ENCODE data around the gene ISX. TPM values are rescaled to one million over a fixed set of nuclear protein-coding genes. Genes with fewer than 3 reads are reported as not detected.
A peak's percentile ranks its signal among the peaks of the same experiment; 100 is the strongest.
"Not testable (repeated sequence)": the region's sequence is repeated elsewhere in the genome, so short reads cannot be mapped to it uniquely, and the experiment has no call there.

ISX gene
- total RNA-seq, 1 experiment from 2014 or later = not detected

DNA sequence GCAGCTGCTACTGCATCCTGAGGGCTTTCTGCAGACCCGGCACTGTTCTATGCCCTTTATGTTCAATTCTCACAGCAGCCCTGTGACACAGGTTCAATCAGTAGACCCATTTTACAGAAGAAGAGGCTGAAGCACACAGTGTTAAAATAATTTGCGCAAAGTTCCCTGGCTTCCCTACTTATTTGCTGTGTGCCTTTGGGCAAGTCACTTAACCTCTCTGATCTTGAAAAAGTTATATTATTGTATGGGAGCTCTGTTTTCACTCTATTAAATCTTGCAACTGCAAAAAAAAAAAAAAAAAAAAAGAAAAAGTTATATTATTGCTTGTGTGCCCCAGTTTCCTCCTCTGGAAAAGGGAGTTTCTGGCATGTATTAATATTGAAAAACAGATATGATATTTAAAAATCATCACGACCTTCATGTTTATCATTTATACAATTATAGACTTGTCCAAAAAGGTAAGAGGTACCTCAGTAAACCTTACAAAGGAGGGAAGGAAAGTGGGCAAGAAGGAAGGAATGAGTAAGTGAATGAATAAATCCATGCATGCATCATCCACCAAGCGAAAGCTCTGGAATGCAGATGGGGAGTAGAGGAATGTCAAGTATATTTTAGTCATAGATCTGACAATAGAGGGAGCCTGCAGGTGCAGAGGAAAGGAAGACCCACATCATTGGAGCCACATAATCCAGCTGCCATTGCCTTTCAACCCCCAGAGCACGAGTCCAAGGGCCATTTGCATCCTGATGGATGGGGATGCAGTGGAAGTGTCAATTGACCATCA lies 21.2 kb upstream of the ISX start:
- H3K4me2 ChIP-seq (ENCODE audit: low read depth, low read length, poor library complexity, severe bottlenecking) = peak overlapping the region; percentile 40
- peaks cover 18% of the 10 kb centered on the region for H3K4me1 ChIP-seq (ENCODE audit: low read length)
- H4K20me1 ChIP-seq (ENCODE audit: insufficient read depth, low read depth, low read length) = no peaks in the 10 kb centered on the region
- no peaks in the 10 kb centered on the region for H3K36me3 ChIP-seq (ENCODE audit: insufficient read depth, low read length)
- H3K4me3 ChIP-seq (ENCODE audit: low read length) = peak overlapping the region; percentile 18; the same call in 1 of the 2 replicates
- H3K9me3 ChIP-seq (ENCODE audit: low read length) = no peaks in the 10 kb centered on the region
- H2AFZ ChIP-seq (ENCODE audit: low read length) = no peak overlapping the region
- DNase-seq = peak; percentile 19
- no peaks in the 10 kb centered on the region for H3K9me2 ChIP-seq (replicated peaks; ENCODE audit: insufficient read depth, low read length)
- H3K79me2 ChIP-seq (ENCODE audit: low read length) = no peaks in the 10 kb centered on the region
- no peaks in the 10 kb centered on the region for H3K27me3 ChIP-seq (ENCODE audit: low read length)
- H3K27ac ChIP-seq (ENCODE audit: low read length) = no peak overlapping the region
- H3K9ac ChIP-seq (ENCODE audit: low read length) = no peak overlapping the region

DNA sequence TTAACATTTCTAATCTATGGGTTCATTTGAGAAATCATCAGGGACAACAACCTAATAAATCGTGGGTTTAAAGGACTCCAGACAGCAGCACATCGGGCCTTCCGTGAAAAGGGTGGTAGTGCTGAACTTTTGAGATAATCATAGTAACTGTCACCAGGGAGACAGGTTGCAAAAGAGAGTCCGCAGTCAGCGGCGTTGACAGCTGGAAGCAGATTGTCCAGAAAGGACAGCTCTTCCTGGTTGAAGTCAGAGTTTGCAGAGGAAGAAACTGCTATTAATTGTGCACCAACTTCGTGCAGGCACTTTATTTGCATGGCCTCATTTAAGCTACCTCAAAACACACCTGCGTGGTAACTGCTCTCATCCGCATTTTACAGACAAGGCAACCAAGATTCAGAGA lies 20.5 kb upstream of the ISX start:
- DNase-seq = peak; percentile 54
- Histone ChIP-seq H3K27me3 (ENCODE audit: low read length) (no peaks in the 10 kb centered on the region), H2AFZ (ENCODE audit: low read length) (no peak overlapping the region), H3K9me3 (ENCODE audit: low read length) (no peaks in the 10 kb centered on the region), H3K36me3 (ENCODE audit: insufficient read depth, low read length) (no peaks in the 10 kb centered on the region), H3K4me3 (ENCODE audit: low read length) (peak overlapping the region; percentile 18; the same call in 1 of the 2 replicates), H3K4me2 (ENCODE audit: low read depth, low read length, poor library complexity, severe bottlenecking) (peak overlapping the region; percentile 40), H4K20me1 (ENCODE audit: insufficient read depth, low read depth, low read length) (no peaks in the 10 kb centered on the region), H3K9ac (ENCODE audit: low read length) (no peak overlapping the region), H3K9me2 (replicated peaks; ENCODE audit: insufficient read depth, low read length) (no peaks in the 10 kb centered on the region), H3K4me1 (ENCODE audit: low read length) (peaks cover 18% of the 10 kb centered on the region), H3K27ac (ENCODE audit: low read length) (no peak overlapping the region), H3K79me2 (ENCODE audit: low read length) (no peaks in the 10 kb centered on the region)

DNA sequence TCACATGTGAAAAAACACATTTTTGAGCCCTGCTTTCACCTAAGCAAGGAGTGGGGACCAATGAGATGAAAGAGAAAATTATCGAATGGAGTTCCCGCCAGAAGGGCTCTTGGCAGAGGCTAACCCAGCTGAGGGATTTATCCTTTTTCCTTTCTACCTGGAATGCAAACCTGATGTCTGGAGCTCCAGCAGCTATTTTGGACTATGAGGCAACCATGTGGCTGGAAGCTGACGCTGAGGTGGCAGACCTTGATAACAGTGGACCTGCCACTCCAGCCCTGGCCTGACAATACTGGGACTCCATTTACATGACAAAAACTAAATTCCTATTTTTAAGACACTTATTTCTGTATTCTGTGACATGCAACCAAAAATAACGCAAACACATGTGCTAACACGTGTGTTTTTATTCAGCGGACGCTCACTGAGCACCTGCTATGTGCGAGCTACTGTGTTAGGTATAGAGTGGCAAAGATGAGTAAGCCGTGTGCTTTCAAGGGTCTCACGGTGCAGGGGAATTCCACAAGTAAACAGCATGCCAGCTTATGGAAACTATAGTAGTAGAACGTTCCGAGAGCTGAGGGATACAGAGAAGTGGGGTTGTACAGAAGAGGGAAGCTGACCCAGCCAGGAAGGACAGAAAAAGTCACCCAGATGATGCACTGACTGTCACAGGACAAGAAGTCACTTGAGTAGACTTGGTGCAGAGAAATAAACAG lies 19.1 kb upstream of the ISX start:
- Histone ChIP-seq H4K20me1 (ENCODE audit: insufficient read depth, low read depth, low read length) (no peaks in the 10 kb centered on the region), H3K79me2 (ENCODE audit: low read length) (no peaks in the 10 kb centered on the region), H3K4me1 (ENCODE audit: low read length) (peaks cover 18% of the 10 kb centered on the region), H2AFZ (ENCODE audit: low read length) (no peak overlapping the region), H3K9me3 (ENCODE audit: low read length) (no peaks in the 10 kb centered on the region), H3K27ac (ENCODE audit: low read length) (no peak overlapping the region), H3K9me2 (replicated peaks; ENCODE audit: insufficient read depth, low read length) (no peaks in the 10 kb centered on the region), H3K4me2 (ENCODE audit: low read depth, low read length, poor library complexity, severe bottlenecking) (no peak overlapping the region), H3K9ac (ENCODE audit: low read length) (no peak overlapping the region), H3K27me3 (ENCODE audit: low read length) (no peaks in the 10 kb centered on the region), H3K36me3 (ENCODE audit: insufficient read depth, low read length) (no peaks in the 10 kb centered on the region), H3K4me3 (ENCODE audit: low read length) (no peak overlapping the region)
- DNase-seq = peak; percentile 38

DNA sequence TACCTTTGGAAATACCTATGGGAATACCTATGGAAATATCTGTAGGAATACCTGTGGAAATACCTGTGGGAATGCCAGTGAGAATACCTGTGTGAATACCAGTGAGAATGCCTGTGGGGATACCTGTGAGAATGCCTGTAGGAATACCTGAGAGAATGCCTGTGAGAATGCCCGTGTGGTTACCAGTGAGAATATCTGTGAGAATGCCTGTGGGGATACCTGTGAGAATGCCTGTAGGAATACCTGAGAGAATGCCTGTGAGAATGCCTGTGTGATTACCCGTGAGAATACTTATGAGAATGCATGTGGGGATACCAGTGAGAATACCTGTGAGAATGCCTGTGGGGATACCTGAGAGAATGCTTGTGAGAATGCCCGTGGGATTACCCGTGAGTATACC lies 15.9 kb upstream of the ISX start:
- H3K9ac ChIP-seq (ENCODE audit: low read length); H3K9me3 ChIP-seq (ENCODE audit: low read length); H3K4me2 ChIP-seq (ENCODE audit: low read depth, low read length, poor library complexity, severe bottlenecking); H2AFZ ChIP-seq (ENCODE audit: low read length); H3K9me2 ChIP-seq (replicated peaks; ENCODE audit: insufficient read depth, low read length); H3K27me3 ChIP-seq (ENCODE audit: low read length); H4K20me1 ChIP-seq (ENCODE audit: insufficient read depth, low read depth, low read length); H3K79me2 ChIP-seq (ENCODE audit: low read length); H3K27ac ChIP-seq (ENCODE audit: low read length); H3K36me3 ChIP-seq (ENCODE audit: insufficient read depth, low read length); DNase-seq; H3K4me3 ChIP-seq (ENCODE audit: low read length): not testable (repeated sequence)
- H3K4me1 ChIP-seq (ENCODE audit: low read length) = peaks cover 32% of the 10 kb centered on the region

DNA sequence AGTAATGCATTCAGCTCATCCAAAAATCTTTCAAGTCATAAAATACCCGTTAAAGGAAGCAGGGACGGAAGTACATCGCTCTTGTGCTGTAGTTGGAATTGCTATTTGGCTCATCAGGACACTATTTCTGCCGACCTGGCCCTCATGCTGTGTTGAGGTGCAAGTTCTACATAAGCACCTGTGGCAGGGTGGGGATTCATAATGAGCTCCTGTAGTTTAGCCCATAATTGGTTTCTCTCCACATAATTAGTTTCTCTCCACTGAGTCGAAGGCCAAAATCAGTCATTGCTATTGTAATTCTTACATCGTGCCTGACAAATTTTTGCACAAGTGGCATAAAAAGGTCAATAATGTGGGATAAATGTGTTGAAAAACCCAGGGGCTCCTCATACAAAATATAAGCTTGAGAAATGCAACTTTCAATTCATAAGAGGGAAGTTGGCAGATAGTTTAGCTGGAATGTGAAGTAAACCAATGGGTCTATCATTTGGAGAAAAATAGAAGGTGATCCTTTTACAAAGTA lies 14.9 kb upstream of the ISX start:
- Histone ChIP-seq H3K27me3 (ENCODE audit: low read length) (no peaks in the 10 kb centered on the region), H3K9me3 (ENCODE audit: low read length) (no peaks in the 10 kb centered on the region), H4K20me1 (ENCODE audit: insufficient read depth, low read depth, low read length) (no peaks in the 10 kb centered on the region), H3K9ac (ENCODE audit: low read length) (no peak overlapping the region), H3K4me3 (ENCODE audit: low read length) (no peak overlapping the region), H2AFZ (ENCODE audit: low read length) (no peak overlapping the region), H3K27ac (ENCODE audit: low read length) (no peak overlapping the region), H3K79me2 (ENCODE audit: low read length) (no peaks in the 10 kb centered on the region), H3K9me2 (replicated peaks; ENCODE audit: insufficient read depth, low read length) (no peaks in the 10 kb centered on the region), H3K4me2 (ENCODE audit: low read depth, low read length, poor library complexity, severe bottlenecking) (no peak overlapping the region), H3K4me1 (ENCODE audit: low read length) (peaks cover 22% of the 10 kb centered on the region), H3K36me3 (ENCODE audit: insufficient read depth, low read length) (no peaks in the 10 kb centered on the region)
- DNase-seq = no peak

DNA sequence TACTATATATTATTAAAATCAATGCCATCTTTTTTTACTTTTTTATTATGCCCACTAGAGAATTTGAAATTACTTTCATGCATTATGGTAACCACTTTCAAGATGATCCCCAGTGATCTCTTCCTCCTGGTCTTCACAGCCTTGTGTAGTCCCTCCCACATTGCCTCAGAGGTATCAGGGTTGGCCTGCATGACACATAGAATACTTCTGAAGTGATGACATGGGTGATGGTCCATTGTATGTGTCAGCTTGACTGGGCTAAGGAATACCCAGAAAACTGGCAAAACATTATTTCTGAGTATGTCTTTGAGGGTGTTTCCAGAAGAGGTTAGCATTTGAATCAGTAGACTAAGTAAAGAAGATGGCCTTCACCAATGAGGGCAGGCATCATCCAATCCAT lies 14.2 kb upstream of the ISX start:
- Histone ChIP-seq H3K4me2 (ENCODE audit: low read depth, low read length, poor library complexity, severe bottlenecking) (no peak overlapping the region), H4K20me1 (ENCODE audit: insufficient read depth, low read depth, low read length) (no peaks in the 10 kb centered on the region)

DNA sequence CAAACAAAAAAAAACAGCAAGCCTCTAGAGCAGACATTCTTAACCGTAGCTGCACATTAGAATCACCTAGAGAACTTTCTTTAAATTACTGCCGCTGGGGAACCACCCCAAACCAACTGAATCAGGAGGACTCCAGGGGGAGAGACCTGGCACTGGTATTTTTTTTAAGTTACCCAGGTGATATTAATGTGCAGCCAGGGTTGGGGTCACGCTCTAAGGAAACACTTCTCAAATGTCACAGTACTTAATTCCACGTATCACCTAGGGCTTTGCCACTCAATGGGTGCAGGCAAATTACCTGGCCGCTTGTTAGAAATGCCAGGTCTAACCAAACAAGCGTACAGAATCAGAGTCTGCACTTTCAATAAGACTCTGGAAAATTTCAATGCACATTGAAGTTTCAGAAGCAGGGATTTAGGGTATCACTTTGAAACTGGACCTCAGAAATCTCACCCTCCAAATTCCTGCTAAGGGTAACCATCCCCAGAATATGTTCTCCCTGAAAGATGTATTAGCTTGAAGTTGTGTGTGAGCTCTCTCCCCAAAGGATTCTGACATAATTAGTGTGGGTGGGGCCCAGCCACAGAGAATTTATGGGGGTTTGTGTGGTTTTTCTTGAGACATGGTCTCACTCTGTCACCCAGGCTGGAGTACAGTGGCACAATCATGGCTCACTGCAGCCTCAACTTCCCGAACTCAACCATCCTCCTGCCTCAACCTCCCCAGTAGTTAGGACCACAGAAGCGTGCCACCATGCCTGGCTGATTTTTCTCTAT lies 12.7 kb upstream of the ISX start:
- H3K36me3 ChIP-seq (ENCODE audit: insufficient read depth, low read length) = no peaks in the 10 kb centered on the region
- no peak overlapping the region for H3K27ac ChIP-seq (ENCODE audit: low read length)
- H3K9ac ChIP-seq (ENCODE audit: low read length) = no peak overlapping the region
- no peaks in the 10 kb centered on the region for H3K9me3 ChIP-seq (ENCODE audit: low read length)
- no peak overlapping the region for H2AFZ ChIP-seq (ENCODE audit: low read length)
- peak overlapping the region; percentile 24 for H3K4me2 ChIP-seq (ENCODE audit: low read depth, low read length, poor library complexity, severe bottlenecking)
- H3K4me1 ChIP-seq (ENCODE audit: low read length) = peaks cover 16% of the 10 kb centered on the region
- H3K27me3 ChIP-seq (ENCODE audit: low read length) = no peaks in the 10 kb centered on the region
- no peaks in the 10 kb centered on the region for H3K79me2 ChIP-seq (ENCODE audit: low read length)
- DNase-seq = no peak
- H3K9me2 ChIP-seq (replicated peaks; ENCODE audit: insufficient read depth, low read length) = no peaks in the 10 kb centered on the region
- no peak overlapping the region for H3K4me3 ChIP-seq (ENCODE audit: low read length)
- no peaks in the 10 kb centered on the region for H4K20me1 ChIP-seq (ENCODE audit: insufficient read depth, low read depth, low read length)

More for the DNA sequence above, 14.2 kb upstream of the ISX start:
- H3K9me3 ChIP-seq (ENCODE audit: low read length) = no peaks in the 10 kb centered on the region
- no peak overlapping the region for H3K27ac ChIP-seq (ENCODE audit: low read length)
- no peaks in the 10 kb centered on the region for H3K27me3 ChIP-seq (ENCODE audit: low read length)
- H3K79me2 ChIP-seq (ENCODE audit: low read length) = no peaks in the 10 kb centered on the region
- H3K9me2 ChIP-seq (replicated peaks; ENCODE audit: insufficient read depth, low read length) = no peaks in the 10 kb centered on the region
- no peaks in the 10 kb centered on the region for H3K36me3 ChIP-seq (ENCODE audit: insufficient read depth, low read length)
- no peak overlapping the region for H3K9ac ChIP-seq (ENCODE audit: low read length)
- no peak overlapping the region for H2AFZ ChIP-seq (ENCODE audit: low read length)
- no peak overlapping the region for H3K4me3 ChIP-seq (ENCODE audit: low read length)
- peaks cover 16% of the 10 kb centered on the region for H3K4me1 ChIP-seq (ENCODE audit: low read length)
- DNase-seq = no peak

DNA sequence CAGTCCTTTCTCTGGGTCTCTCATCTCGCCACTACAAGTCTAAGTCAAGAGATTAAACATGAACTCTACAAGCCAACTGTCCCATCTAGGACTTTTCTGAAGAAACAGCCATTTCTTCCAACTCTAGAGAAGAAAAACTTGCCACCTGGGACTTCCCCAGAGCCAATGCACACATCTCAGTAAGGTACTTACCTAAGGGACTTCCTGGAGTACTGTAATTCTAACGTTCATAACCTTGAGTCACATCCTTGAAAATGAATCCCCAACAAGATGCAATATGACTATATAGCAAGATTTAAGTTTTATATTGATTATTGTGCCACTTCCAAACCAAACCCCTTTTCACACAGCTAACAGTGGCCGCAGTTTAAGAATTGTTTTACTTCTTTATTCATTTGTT lies 11.9 kb upstream of the ISX start:
- H3K79me2 ChIP-seq (ENCODE audit: low read length) = no peaks in the 10 kb centered on the region
- no peak overlapping the region for H3K4me2 ChIP-seq (ENCODE audit: low read depth, low read length, poor library complexity, severe bottlenecking)
- H2AFZ ChIP-seq (ENCODE audit: low read length) = no peak overlapping the region
- no peaks in the 10 kb centered on the region for H4K20me1 ChIP-seq (ENCODE audit: insufficient read depth, low read depth, low read length)
- peaks cover 16% of the 10 kb centered on the region for H3K4me1 ChIP-seq (ENCODE audit: low read length)
- H3K9me3 ChIP-seq (ENCODE audit: low read length) = no peaks in the 10 kb centered on the region
- no peaks in the 10 kb centered on the region for H3K27me3 ChIP-seq (ENCODE audit: low read length)
- no peaks in the 10 kb centered on the region; the same call in 1 of the 2 replicates for H3K36me3 ChIP-seq (ENCODE audit: insufficient read depth, low read length)
- H3K27ac ChIP-seq (ENCODE audit: low read length) = no peak overlapping the region
- H3K9me2 ChIP-seq (replicated peaks; ENCODE audit: insufficient read depth, low read length) = no peaks in the 10 kb centered on the region
- no peak for DNase-seq
- H3K4me3 ChIP-seq (ENCODE audit: low read length) = no peak overlapping the region
- no peak overlapping the region for H3K9ac ChIP-seq (ENCODE audit: low read length)
